ENCODE measurements around the gene GJA5. TPM values are rescaled to one million over a fixed set of nuclear protein-coding genes. Genes with fewer than 3 reads are reported as not detected.

Gene GJA5
- total and polyA plus RNA-seq, 2 donors (not counting 1 experiment from before 2014, with no cell fraction given): not detected

DNA sequence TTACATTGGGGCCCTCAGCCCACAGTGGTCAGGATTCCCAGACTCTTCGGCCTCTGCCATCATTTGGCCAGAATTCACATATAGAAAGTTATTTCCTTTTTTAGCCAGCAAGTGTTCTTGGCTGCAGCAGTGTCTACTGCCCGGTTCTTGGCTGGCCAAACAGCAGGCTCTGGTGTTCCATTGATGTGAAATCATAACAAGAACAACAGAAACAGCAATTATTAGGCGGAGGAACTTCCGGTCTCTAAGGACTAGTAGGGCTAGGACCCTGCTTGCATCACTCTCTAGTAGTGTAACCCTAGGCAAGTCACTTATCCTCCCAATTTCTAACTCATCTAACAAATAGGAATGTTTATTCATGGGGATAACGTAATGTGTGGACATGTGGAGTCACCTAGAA lies 8.7 kb upstream of the GJA5 start:
- no peaks in the 10 kb centered on the region for H3K36me3 ChIP-seq (replicated peaks in 1 of 2; ENCODE audit: control extremely low read depth in 1 of 2, control insufficient read depth in 1 of 2, extremely low read depth in 1 of 2, insufficient read depth in 2 of 2, low read length in 1 of 2)
- H3K9me3 ChIP-seq (ENCODE audit: control extremely low read depth in 1 of 3, control insufficient read depth in 2 of 3, insufficient read depth in 1 of 3, low read length in 2 of 3): no peaks in the 10 kb centered on the region
- ChIA-PET POLR2A (no interaction called here), CTCF (no interaction called here)
- DNase-seq: no peak
- H3K4me3 Mint-ChIP-seq: no peak overlapping the region
- TF ChIP-seq EZH2 (IDR thresholded peaks at IDR 0.05; ENCODE audit: borderline replicate concordance, insufficient read depth, low read depth, low read length, poor library complexity, severe bottlenecking): no peak
- TF ChIP-seq, protein P1, sequence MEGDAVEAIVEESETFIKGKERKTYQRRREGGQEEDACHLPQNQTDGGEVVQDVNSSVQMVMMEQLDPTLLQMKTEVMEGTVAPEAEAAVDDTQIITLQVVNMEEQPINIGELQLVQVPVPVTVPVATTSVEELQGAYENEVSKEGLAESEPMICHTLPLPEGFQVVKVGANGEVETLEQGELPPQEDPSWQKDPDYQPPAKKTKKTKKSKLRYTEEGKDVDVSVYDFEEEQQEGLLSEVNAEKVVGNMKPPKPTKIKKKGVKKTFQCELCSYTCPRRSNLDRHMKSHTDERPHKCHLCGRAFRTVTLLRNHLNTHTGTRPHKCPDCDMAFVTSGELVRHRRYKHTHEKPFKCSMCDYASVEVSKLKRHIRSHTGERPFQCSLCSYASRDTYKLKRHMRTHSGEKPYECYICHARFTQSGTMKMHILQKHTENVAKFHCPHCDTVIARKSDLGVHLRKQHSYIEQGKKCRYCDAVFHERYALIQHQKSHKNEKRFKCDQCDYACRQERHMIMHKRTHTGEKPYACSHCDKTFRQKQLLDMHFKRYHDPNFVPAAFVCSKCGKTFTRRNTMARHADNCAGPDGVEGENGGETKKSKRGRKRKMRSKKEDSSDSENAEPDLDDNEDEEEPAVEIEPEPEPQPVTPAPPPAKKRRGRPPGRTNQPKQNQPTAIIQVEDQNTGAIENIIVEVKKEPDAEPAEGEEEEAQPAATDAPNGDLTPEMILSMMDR (IDR thresholded peaks at IDR 0.05): no peak
- H3K27me3 ChIP-seq (replicated peaks in 1 of 4; ENCODE audit: control extremely low read depth in 1 of 4, control insufficient read depth in 3 of 4, insufficient read depth in 4 of 4, low read length in 3 of 4): peaks cover 0 to 14% (median 2%) of the 10 kb centered on the region in 4 experiments
- no peak overlapping the region for H3K27ac Mint-ChIP-seq
- ATAC-seq (ENCODE audit: low read depth): no peak
- WGBS (ENCODE audit: insufficient coverage): 97% methylated on average over 4 of the region's 5 CpGs
- H3K4me1 Mint-ChIP-seq: peaks cover 2% of the 10 kb centered on the region
- no peak overlapping the region for H2AFZ ChIP-seq (ENCODE audit: insufficient read depth, low read depth, low read length, poor library complexity, severe bottlenecking)
- H3K4me1 ChIP-seq (ENCODE audit: control insufficient read depth in 2 of 2, insufficient read depth in 2 of 2, low read length in 2 of 2): no peaks in the 10 kb centered on the region
- H3K79me2 ChIP-seq (ENCODE audit: control insufficient read depth, insufficient read depth, low read length): no peaks in the 10 kb centered on the region
- no peak overlapping the region for H3K4me3 ChIP-seq (ENCODE audit: control extremely low read depth in 1 of 5, extremely low read depth in 1 of 5, insufficient read depth in 1 of 5, low read depth in 2 of 5, low read length in 4 of 5)
- no peaks in the 10 kb centered on the region for H4K20me1 ChIP-seq (ENCODE audit: control insufficient read depth, insufficient read depth, low read length, poor library complexity, severe bottlenecking)
- H3K9me3 Mint-ChIP-seq (ENCODE audit: insufficient read depth): no peaks in the 10 kb centered on the region
- H3K9ac ChIP-seq (ENCODE audit: low read length): no peak overlapping the region
- H3K27ac ChIP-seq (ENCODE audit: low read length in 2 of 2): no peak overlapping the region
- H3K4me2 ChIP-seq (replicated peaks; ENCODE audit: low read depth, low read length, poor library complexity, severe bottlenecking): no peak overlapping the region
- peaks cover 34% of the 10 kb centered on the region for H3K27me3 Mint-ChIP-seq
- intact Hi-C loops (cut with micrococcal nuclease): no loop called here

DNA sequence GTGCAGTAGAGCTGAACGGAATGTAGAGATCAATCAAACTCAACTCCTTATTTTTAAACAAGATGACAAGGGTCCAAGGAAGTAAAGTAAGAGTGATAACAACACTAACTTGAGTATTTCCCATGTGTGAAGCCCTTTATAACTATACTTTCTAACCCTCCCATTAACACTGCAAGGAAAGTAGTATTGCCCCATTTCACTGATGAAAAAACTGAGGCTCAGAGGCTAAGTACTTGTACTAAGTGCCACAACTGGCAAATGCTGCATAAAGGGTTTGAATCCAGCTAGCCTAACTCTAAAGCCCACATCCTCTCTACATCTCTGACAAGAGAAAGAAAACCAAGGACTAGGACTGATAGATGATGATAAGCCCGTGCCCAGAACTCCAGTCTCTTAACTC lies 8.2 kb upstream of the GJA5 start:
- Histone ChIP-seq H3K79me2 (ENCODE audit: control insufficient read depth, insufficient read depth, low read length) (no peaks in the 10 kb centered on the region), H3K4me1 (ENCODE audit: control insufficient read depth in 2 of 2, insufficient read depth in 2 of 2, low read length in 2 of 2) (peaks cover 1 to 2% of the 10 kb centered on the region in 2 donors), H3K27ac (ENCODE audit: low read length in 2 of 2) (no peak overlapping the region), H3K4me3 (ENCODE audit: control extremely low read depth in 1 of 5, extremely low read depth in 1 of 5, insufficient read depth in 1 of 5, low read depth in 2 of 5, low read length in 4 of 5) (no peak overlapping the region), H3K27me3 (replicated peaks in 1 of 4; ENCODE audit: control extremely low read depth in 1 of 4, control insufficient read depth in 3 of 4, insufficient read depth in 4 of 4, low read length in 3 of 4) (peaks cover 0 to 14% (median 2%) of the 10 kb centered on the region in 4 experiments), H3K9me3 (ENCODE audit: control extremely low read depth in 1 of 3, control insufficient read depth in 2 of 3, insufficient read depth in 1 of 3, low read length in 2 of 3) (no peaks in the 10 kb centered on the region), H3K9ac (ENCODE audit: low read length) (no peak overlapping the region), H3K4me2 (replicated peaks; ENCODE audit: low read depth, low read length, poor library complexity, severe bottlenecking) (no peak overlapping the region), H3K36me3 (replicated peaks in 1 of 2; ENCODE audit: control extremely low read depth in 1 of 2, control insufficient read depth in 1 of 2, extremely low read depth in 1 of 2, insufficient read depth in 2 of 2, low read length in 1 of 2) (no peaks in the 10 kb centered on the region), H4K20me1 (ENCODE audit: control insufficient read depth, insufficient read depth, low read length, poor library complexity, severe bottlenecking) (no peaks in the 10 kb centered on the region), H2AFZ (ENCODE audit: insufficient read depth, low read depth, low read length, poor library complexity, severe bottlenecking) (no peak overlapping the region)
- H3K4me1 Mint-ChIP-seq: peaks cover 5% of the 10 kb centered on the region
- no CpG with 5 or more reads among the region's 2 CpGs for WGBS (ENCODE audit: insufficient coverage)
- intact Hi-C loops (cut with micrococcal nuclease): no loop called here
- DNase-seq (no peak), ATAC-seq (ENCODE audit: low read depth) (no peak)
- H3K9me3 Mint-ChIP-seq (ENCODE audit: insufficient read depth): no peaks in the 10 kb centered on the region
- H3K27ac Mint-ChIP-seq: no peak overlapping the region
- no peak for TF ChIP-seq EZH2 (IDR thresholded peaks at IDR 0.05; ENCODE audit: borderline replicate concordance, insufficient read depth, low read depth, low read length, poor library complexity, severe bottlenecking)
- TF ChIP-seq, protein P1 (IDR thresholded peaks at IDR 0.05): no peak
- no peak overlapping the region for H3K4me3 Mint-ChIP-seq
- POLR2A ChIA-PET: no interaction called here
- peaks cover 30% of the 10 kb centered on the region for H3K27me3 Mint-ChIP-seq
- CTCF ChIA-PET: no interaction called here
